SK-N-SH treated with all-trans-retinoic acid at 6 μM for 48 hours (cell line): Measurements from ENCODE around the gene CLCNKA.
"Not testable (repeated sequence)": the region's sequence is repeated elsewhere in the genome, so short reads cannot be mapped to it uniquely, and the experiment has no call there.

Experiments
- ARNTL ChIP-seq: fragments of 450-650 bp; formaldehyde crosslinking; IDR thresholded peaks from 2 replicates; pipeline ENCODE4 v1.5.0; 2020; ENCODE audit warnings: low read depth, mild to moderate bottlenecking, moderate library complexity, borderline replicate concordance
- BACH2 ChIP-seq: fragments of 250-450 bp; sonication (Bioruptor Pico); IDR thresholded peaks from 2 replicates; pipeline ENCODE4 v1.9.0; 2021; ENCODE audit warnings: mild to moderate bottlenecking, borderline replicate concordance
- CREB5 ChIP-seq: fragments of 250-450 bp; sonication (Bioruptor Pico); IDR thresholded peaks from 2 replicates; pipeline ENCODE4 v1.5.1; 2020; ENCODE audit warnings: low read depth, mild to moderate bottlenecking, moderate library complexity
- ESRRG ChIP-seq: fragments of 250-450 bp; sonication (Bioruptor Pico); IDR thresholded peaks from 2 replicates; pipeline ENCODE4 v1.6.1; 2021; ENCODE audit warnings: mild to moderate bottlenecking
- OSR1 ChIP-seq: fragments of 250-450 bp; sonication (Bioruptor Pico); IDR thresholded peaks from 2 replicates; pipeline ENCODE4 v1.8.0; 2022; ENCODE audit warnings: moderate library complexity, mild to moderate bottlenecking, inconsistent platforms
- RARB ChIP-seq: fragments of 250-450 bp; sonication (Bioruptor Pico); IDR thresholded peaks from 2 replicates; pipeline ENCODE4 v1.8.0; 2021; ENCODE audit warnings: mild to moderate bottlenecking, moderate library complexity
- SNAI2 ChIP-seq: fragments of 250-450 bp; sonication (Bioruptor Pico); IDR thresholded peaks from 2 replicates; pipeline ENCODE4 v1.5.0; 2020; ENCODE audit warnings: mild to moderate bottlenecking, moderate library complexity
- ZC3H10 ChIP-seq: fragments of 250-450 bp; sonication (Bioruptor Pico); IDR thresholded peaks from 2 replicates; pipeline ENCODE4 v1.5.1; 2021; ENCODE audit warnings: mild to moderate bottlenecking, moderate library complexity
- ZFP3 ChIP-seq: fragments of 250-450 bp; sonication (Bioruptor Pico); IDR thresholded peaks from 2 replicates; pipeline ENCODE4 v1.5.0; 2020; ENCODE audit warnings: mild to moderate bottlenecking, moderate library complexity
- ZFP30 ChIP-seq: fragments of 450-650 bp; formaldehyde crosslinking; IDR thresholded peaks from 2 replicates; pipeline ENCODE4 v1.5.0; 2022; ENCODE audit warnings: mild to moderate bottlenecking, moderate library complexity
- ZNF8 ChIP-seq: fragments of 450-650 bp; formaldehyde crosslinking; IDR thresholded peaks from 2 replicates; pipeline ENCODE4 v1.5.0; 2020; ENCODE audit warnings: mild to moderate bottlenecking, moderate library complexity
- TF ChIP-seq, protein P1 (sequence below): fragments of 250-450 bp; sonication (Bioruptor Pico); IDR thresholded peaks from 2 replicates; pipeline ENCODE4 v1.5.0; 2020; ENCODE audit warnings: mild to moderate bottlenecking, moderate library complexity
- TF ChIP-seq, protein P2 (sequence below): fragments of 250-450 bp; sonication (Bioruptor Pico); IDR thresholded peaks from 2 replicates; pipeline ENCODE4 v1.8.0; 2021; ENCODE audit warnings: low read depth, mild to moderate bottlenecking, moderate library complexity, borderline replicate concordance

DNA sequence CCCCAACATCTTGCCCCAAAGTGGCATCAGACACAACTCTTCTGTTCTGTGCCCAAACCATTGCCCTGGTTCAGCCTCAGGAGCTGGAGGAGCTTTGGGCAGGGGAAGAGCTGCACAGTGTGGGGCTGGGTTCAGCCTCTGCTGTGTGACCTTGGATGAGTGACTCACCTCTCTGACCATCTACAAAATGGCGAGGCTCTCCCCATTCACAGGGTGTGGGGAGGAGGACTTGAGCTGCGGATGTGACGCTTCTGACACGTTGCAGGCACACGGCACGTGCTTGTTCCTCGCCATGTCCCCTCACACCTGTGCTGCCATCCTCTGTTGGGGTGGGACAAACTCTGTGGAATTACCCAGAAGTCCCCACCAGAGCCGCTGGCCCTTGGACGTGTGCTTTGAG is 20.8 kb downstream of the CLCNKA start:
- not testable (repeated sequence) for TF ChIP-seq ZFP3 (CRISPR knock-in tag); BACH2 (CRISPR knock-in tag); ZFP30 (CRISPR knock-in tag); OSR1 (CRISPR knock-in tag); ESRRG; ZC3H10; SNAI2 (CRISPR knock-in tag); ARNTL (CRISPR knock-in tag); CREB5; ZNF8 (CRISPR knock-in tag); RARB (CRISPR knock-in tag)
- TF ChIP-seq, protein P1, sequence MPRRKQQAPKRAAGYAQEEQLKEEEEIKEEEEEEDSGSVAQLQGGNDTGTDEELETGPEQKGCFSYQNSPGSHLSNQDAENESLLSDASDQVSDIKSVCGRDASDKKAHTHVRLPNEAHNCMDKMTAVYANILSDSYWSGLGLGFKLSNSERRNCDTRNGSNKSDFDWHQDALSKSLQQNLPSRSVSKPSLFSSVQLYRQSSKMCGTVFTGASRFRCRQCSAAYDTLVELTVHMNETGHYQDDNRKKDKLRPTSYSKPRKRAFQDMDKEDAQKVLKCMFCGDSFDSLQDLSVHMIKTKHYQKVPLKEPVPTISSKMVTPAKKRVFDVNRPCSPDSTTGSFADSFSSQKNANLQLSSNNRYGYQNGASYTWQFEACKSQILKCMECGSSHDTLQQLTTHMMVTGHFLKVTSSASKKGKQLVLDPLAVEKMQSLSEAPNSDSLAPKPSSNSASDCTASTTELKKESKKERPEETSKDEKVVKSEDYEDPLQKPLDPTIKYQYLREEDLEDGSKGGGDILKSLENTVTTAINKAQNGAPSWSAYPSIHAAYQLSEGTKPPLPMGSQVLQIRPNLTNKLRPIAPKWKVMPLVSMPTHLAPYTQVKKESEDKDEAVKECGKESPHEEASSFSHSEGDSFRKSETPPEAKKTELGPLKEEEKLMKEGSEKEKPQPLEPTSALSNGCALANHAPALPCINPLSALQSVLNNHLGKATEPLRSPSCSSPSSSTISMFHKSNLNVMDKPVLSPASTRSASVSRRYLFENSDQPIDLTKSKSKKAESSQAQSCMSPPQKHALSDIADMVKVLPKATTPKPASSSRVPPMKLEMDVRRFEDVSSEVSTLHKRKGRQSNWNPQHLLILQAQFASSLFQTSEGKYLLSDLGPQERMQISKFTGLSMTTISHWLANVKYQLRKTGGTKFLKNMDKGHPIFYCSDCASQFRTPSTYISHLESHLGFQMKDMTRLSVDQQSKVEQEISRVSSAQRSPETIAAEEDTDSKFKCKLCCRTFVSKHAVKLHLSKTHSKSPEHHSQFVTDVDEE (CRISPR knock-in tag): not testable (repeated sequence)
- TF ChIP-seq, protein P2, sequence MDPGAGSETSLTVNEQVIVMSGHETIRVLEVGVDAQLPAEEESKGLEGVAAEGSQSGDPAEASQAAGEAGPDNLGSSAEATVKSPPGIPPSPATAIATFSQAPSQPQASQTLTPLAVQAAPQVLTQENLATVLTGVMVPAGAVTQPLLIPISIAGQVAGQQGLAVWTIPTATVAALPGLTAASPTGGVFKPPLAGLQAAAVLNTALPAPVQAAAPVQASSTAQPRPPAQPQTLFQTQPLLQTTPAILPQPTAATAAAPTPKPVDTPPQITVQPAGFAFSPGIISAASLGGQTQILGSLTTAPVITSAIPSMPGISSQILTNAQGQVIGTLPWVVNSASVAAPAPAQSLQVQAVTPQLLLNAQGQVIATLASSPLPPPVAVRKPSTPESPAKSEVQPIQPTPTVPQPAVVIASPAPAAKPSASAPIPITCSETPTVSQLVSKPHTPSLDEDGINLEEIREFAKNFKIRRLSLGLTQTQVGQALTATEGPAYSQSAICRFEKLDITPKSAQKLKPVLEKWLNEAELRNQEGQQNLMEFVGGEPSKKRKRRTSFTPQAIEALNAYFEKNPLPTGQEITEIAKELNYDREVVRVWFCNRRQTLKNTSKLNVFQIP (CRISPR knock-in tag): not testable (repeated sequence)
